Keratinocyte (primary cell): ENCODE results near the gene KRTAP10-8. TPM values are rescaled to one million over a fixed set of nuclear protein-coding genes. Genes with fewer than 3 reads are reported as not detected.

Experiments used
- DNase-seq: peaks from one replicate; pipeline ENCODE4 v3.0.0-alpha.2; 2011; ENCODE audit warnings: low read depth, missing footprints, low spot score
- FAIRE-seq: peaks from 2 replicates; lab custom pipeline; 2011; peaks lifted over from hg19 to GRCh38; lab: Jason Lieb, UNC
- H2AFZ ChIP-seq: 2 replicates; pipeline ENCODE4 v1.6.0; 2012; ENCODE audit warnings: low read length, control low read depth, inconsistent platforms; ENCODE audit not compliant: control insufficient read depth
- H3K27ac ChIP-seq: 2 replicates; pipeline ENCODE4 v1.5.1; 2011; ENCODE audit warnings: low read length; ENCODE audit not compliant: control insufficient read depth, insufficient read depth
- H3K27me3 ChIP-seq: 3 replicates; pipeline ENCODE4 v1.6.0; 2011; ENCODE audit warnings: low read length; ENCODE audit not compliant: control insufficient read depth, insufficient read depth; ENCODE audit errors: extremely low read depth
- H3K36me3 ChIP-seq, 2 experiments: 2 replicates in 1 of 2; 3 replicates in 1 of 2; pipeline ENCODE4 v1.5.1; 2011; ENCODE audit warnings: low read length in 2 of 2, mild to moderate bottlenecking in 1 of 2; ENCODE audit not compliant: control insufficient read depth in 2 of 2, insufficient read depth in 2 of 2; ENCODE audit errors: extremely low read depth in 1 of 2
- H3K4me1 ChIP-seq: 3 replicates; pipeline ENCODE4 v1.5.1; 2011; ENCODE audit warnings: low read length; ENCODE audit not compliant: control insufficient read depth, insufficient read depth; ENCODE audit errors: extremely low read depth
- H3K4me2 ChIP-seq: 3 replicates; pipeline ENCODE4 v1.6.0; 2011; ENCODE audit warnings: low read depth, low read length; ENCODE audit not compliant: control insufficient read depth, insufficient read depth; ENCODE audit errors: extremely low read depth
- H3K4me3 ChIP-seq, 3 experiments: fragments of 200-600 bp in 1 of 3; sonication (generic) in 1 of 3; 2 replicates in 2 of 3; 3 replicates in 1 of 3; pipeline ENCODE4 v1.5.1; 2011 to 2016; ENCODE audit warnings: low read length in 3 of 3, mild to moderate bottlenecking in 3 of 3, control low read depth in 2 of 3, inconsistent platforms in 1 of 3, low read depth in 1 of 3, mixed read lengths in 1 of 3, mixed run types in 1 of 3, moderate library complexity in 1 of 3; ENCODE audit not compliant: control insufficient read depth in 2 of 3, insufficient read depth in 2 of 3; ENCODE audit errors: extremely low read depth in 1 of 3
- H3K79me2 ChIP-seq: 2 replicates; pipeline ENCODE4 v1.6.0; 2012; ENCODE audit warnings: low read length; ENCODE audit not compliant: control insufficient read depth, insufficient read depth
- H3K9ac ChIP-seq: 3 replicates; pipeline ENCODE4 v1.6.0; 2011; ENCODE audit warnings: low read length; ENCODE audit not compliant: control insufficient read depth, insufficient read depth; ENCODE audit errors: extremely low read depth
- H3K9me1 ChIP-seq: 3 replicates; pipeline ENCODE4 v1.6.0; 2011; ENCODE audit warnings: low read length; ENCODE audit not compliant: control insufficient read depth, insufficient read depth; ENCODE audit errors: extremely low read depth
- H3K9me3 ChIP-seq: 2 replicates; pipeline ENCODE4 v1.5.1; 2012; ENCODE audit warnings: low read depth, low read length; ENCODE audit not compliant: control insufficient read depth
- H4K20me1 ChIP-seq: 3 replicates; pipeline ENCODE4 v1.6.0; 2011; ENCODE audit warnings: low read length; ENCODE audit not compliant: control insufficient read depth, insufficient read depth; ENCODE audit errors: extremely low read depth
- EZH2 ChIP-seq: IDR thresholded peaks from one replicate; pipeline ENCODE4 v1.6.1; 2012; ENCODE audit warnings: inconsistent platforms, mild to moderate bottlenecking, low read length, moderate library complexity
- dilution Hi-C: fragments of 300-500 bp; cut with MboI; formaldehyde crosslinking; loops from one replicate; pipeline ENCODE4 v1.7.0; 2020; ENCODE audit warnings: low sequenced_read_pairs; ENCODE audit not compliant: extremely low pct_ligation_motif_present
- polyA plus RNA-seq, 5 experiments: library from polyadenylated mRNA; depleted of rRNA in 3 of 5; stranded (reverse) in 3 of 5; stranded (forward) in 1 of 5; unstranded in 1 of 5; fragments of >200 nt; gene quantifications; 1 replicate in 1 of 5; 2 replicates in 3 of 5; 3 replicates in 1 of 5; pipeline versions ENCODE4 v1.2.1 to v1.2.3, GENCODE V29; 2011 to 2012; ENCODE audit warnings: missing spikeins in 2 of 5, low read depth in 1 of 5, low replicate concordance in 1 of 5
- TF ChIP-seq, protein P1 (sequence below), 3 experiments: IDR thresholded peaks in 1 of 3; conservative IDR thresholded peaks in 1 of 3; optimal IDR thresholded peaks in 1 of 3; 2 replicates in 2 of 3; 3 replicates in 1 of 3; pipeline versions ENCODE3 to v1.5.1; 2011; ENCODE audit warnings: low read length in 3 of 3, mild to moderate bottlenecking in 3 of 3, moderate library complexity in 2 of 3, control low read depth in 1 of 3, inconsistent platforms in 1 of 3; ENCODE audit not compliant: insufficient read depth in 2 of 3; ENCODE audit errors: extremely low read depth in 1 of 3

KRTAP10-8 gene
- polyA plus RNA-seq, 1 donor (not counting 4 experiments of a cell fraction or from before 2014, with no cell fraction given), result not detected

DNA sequence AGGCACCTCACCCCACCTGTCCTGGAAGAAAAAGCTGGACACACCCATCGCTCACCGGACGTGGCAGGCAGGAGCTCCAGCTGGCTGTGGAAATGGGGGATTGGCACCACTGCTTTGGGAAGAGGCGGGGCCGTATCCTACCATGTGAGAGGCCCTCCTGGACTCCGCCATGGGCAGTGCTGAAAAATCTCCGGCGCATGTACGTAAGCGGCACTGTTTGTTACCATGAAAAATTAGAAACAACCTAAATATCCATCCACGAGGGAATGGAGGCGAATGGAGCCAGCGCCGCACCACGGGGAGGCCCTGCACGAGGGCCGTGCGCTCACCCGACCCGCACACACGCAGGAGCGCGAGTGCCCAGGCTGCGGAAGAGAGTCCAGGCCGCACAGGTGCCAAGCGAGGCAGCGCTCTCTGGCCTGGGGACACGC lies 3.1 kb downstream of the KRTAP10-8 start:
- Histone ChIP-seq H3K36me3 (no peaks in the 10 kb centered on the region), H3K9me3 (peaks cover 9% of the 10 kb centered on the region), H3K9ac (no peak overlapping the region), H3K4me3 (no peak overlapping the region), H3K27ac (no peak overlapping the region), H2AFZ (no peak overlapping the region), H3K79me2 (no peaks in the 10 kb centered on the region), H3K27me3 (peaks cover 19% of the 10 kb centered on the region), H3K9me1 (no peaks in the 10 kb centered on the region), H4K20me1 (no peaks in the 10 kb centered on the region), H3K4me1 (peaks cover 7% of the 10 kb centered on the region), H3K4me2 (no peak overlapping the region)
- no peak for TF ChIP-seq EZH2
- TF ChIP-seq, protein P1, sequence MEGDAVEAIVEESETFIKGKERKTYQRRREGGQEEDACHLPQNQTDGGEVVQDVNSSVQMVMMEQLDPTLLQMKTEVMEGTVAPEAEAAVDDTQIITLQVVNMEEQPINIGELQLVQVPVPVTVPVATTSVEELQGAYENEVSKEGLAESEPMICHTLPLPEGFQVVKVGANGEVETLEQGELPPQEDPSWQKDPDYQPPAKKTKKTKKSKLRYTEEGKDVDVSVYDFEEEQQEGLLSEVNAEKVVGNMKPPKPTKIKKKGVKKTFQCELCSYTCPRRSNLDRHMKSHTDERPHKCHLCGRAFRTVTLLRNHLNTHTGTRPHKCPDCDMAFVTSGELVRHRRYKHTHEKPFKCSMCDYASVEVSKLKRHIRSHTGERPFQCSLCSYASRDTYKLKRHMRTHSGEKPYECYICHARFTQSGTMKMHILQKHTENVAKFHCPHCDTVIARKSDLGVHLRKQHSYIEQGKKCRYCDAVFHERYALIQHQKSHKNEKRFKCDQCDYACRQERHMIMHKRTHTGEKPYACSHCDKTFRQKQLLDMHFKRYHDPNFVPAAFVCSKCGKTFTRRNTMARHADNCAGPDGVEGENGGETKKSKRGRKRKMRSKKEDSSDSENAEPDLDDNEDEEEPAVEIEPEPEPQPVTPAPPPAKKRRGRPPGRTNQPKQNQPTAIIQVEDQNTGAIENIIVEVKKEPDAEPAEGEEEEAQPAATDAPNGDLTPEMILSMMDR (optimal IDR thresholded peaks at IDR 0.05 in 1 of 3, IDR thresholded peaks at IDR 0.05 in 1 of 3, conservative IDR thresholded peaks at IDR 0.05 in 1 of 3; ENCODE audit: extremely low read depth in 1 of 3, insufficient read depth in 2 of 3, low read length in 3 of 3), result no peak
- dilution Hi-C loops, result no loop called here
- FAIRE-seq, result no peak
- no peak for DNase-seq

DNA sequence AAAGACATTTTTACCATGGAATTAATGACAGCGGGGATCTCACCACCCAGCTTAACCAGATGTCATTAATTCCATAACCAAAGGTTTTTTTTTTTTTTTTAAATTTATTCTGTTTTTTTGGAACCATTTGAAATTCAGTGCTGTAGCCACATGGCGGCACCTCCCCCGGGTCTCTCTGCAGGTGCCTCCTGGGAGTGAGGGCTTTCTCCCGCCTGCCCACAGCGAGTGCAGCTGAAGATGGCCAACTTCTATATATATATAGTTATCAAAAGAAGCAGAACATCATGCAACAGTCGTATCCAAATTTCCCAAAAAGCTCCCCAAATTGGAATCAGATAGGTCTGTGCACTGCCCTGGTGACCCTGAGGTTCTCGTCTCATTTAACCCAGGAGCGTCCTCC lies 3.6 kb downstream of the KRTAP10-8 start:
- no peaks in the 10 kb centered on the region for H3K79me2 ChIP-seq
- H4K20me1 ChIP-seq, result no peaks in the 10 kb centered on the region
- no peak overlapping the region for H3K9ac ChIP-seq
- no peak overlapping the region for H3K4me3 ChIP-seq
- no peaks in the 10 kb centered on the region for H3K9me1 ChIP-seq
- peaks cover 19% of the 10 kb centered on the region for H3K27me3 ChIP-seq
- DNase-seq (no peak), FAIRE-seq (no peak)
- H3K4me1 ChIP-seq, result peaks cover 7% of the 10 kb centered on the region
- H3K36me3 ChIP-seq, result no peaks in the 10 kb centered on the region
- H2AFZ ChIP-seq, result no peak overlapping the region
- dilution Hi-C loops, result no loop called here
- peaks cover 9% of the 10 kb centered on the region for H3K9me3 ChIP-seq
- H3K27ac ChIP-seq, result no peak overlapping the region
- TF ChIP-seq, protein P1 (optimal IDR thresholded peaks at IDR 0.05 in 1 of 3, IDR thresholded peaks at IDR 0.05 in 1 of 3, conservative IDR thresholded peaks at IDR 0.05 in 1 of 3; ENCODE audit: extremely low read depth in 1 of 3, insufficient read depth in 2 of 3, low read length in 3 of 3), result no peak
- TF ChIP-seq EZH2, result no peak
- no peak overlapping the region for H3K4me2 ChIP-seq
